CD4-positive, alpha-beta T cell treated with Interleukin-1 beta for 1 hour (primary cell): ENCODE data around the gene LAMB1.
"Not testable (repeated sequence)": the region's sequence is repeated elsewhere in the genome, so short reads cannot be mapped to it uniquely, and the experiment has no call there.

ENCODE experiments used
- DNase-seq, 2 donors: peaks; one replicate each; pipeline ENCODE4 v3.0.0-alpha.2; 2020 to 2022

LAMB1 gene

DNA sequence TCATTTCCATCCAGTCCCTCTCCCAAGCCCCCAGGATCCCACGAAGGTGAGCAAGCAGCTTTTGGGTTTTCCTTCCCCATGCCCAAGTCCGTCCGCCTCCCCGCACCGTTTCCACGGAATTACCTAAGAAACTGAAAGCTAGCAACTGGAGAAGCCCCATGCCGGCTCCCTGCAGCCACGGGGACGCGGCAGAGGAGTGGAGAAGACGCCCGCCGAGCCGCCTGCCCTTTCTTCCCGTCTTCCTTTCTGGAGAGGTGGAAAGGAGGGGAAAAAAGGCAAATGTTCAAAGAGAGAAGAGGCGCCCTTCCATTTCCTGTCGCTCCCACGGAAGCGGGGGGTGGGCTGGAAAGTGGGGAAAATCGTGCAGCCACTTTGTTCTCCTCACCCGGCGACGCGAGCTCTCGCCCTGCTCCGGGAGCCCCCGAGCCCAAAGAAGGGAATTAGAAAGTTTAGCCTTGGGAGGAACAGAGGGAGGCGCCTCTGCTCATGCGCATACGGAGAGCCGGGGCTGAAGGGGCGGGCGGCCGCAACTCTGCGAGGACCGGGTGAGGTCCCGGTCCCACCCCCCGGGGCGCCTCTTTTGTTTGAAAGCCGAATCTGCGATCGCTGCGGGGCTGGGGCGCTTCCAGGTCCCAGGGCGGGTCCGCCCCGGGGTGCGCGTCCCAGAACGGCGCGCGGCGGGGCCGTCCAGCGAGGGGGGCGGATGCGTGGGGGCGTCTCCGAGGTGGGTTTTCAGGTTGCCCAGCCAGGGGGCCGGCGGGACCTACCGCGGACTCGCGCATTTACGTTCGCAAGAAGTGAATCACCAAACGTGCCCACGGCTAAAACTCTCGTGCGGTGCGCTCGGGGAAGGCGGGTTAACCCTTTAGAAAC lies at the start of gene LAMB1:
TSS of gene LAMB1 (minus strand) at position 436 of the 873 bp plus-strand sequence. CDS start at position 160, 276 bp downstream.
- no peak for DNase-seq

DNA sequence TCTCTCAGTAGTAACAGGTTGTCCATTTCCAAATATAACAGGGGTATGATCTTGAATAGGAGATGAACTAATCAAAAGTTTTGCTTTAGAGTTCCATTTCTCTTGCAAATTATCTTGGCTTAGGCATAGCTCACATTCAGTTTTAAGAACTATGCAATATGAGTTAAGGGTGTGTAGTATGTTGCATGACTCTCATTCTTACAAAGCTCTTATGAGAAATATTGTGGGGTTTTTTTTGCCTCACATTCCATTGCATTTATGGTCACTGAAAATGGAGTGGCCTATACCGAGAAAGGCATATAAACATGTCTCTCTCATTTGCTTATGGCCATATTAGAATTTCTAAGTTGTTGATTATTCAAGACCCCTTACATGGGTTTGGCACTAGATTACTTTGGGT lies 48.5 kb upstream of the LAMB1 start:
- DNase-seq: no peak

DNA sequence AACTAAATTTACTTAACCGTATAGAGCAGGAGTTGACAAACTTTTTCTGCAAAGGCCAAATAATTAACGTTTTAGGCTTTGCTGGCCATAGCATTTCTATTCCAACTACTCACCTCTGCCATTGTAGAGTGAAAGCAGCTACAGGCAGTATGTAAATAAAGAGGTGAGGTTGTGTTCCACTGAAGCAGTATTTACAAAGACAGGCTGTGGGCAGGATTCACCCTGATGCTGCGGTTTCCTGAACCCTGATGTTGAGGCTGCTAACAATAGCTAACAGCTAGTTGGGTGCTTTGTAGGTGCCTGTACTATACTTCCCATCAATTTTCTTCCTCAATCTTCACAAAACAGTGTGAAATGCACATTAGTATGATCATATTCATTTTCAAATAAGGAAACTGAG lies 47.0 kb upstream of the LAMB1 start:
- no peak for DNase-seq

DNA sequence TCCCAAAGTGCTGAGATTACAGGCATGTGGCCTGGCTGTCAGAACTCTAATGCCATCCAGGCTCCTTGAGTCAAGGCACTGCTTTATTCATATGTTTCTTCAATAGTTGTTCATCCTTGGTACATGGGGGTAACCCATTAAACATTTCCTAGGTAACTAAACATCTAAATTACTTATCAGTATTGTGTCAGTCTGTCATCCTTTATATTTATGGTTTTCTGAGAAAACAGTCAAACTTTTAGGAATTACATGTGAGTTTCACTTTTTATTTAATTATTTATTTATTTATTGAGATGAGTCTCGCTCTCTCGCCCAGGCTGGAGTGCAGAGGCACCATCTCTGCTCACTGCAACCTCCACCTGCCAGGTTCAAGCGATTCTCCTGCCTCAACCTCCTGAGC lies 45.5 kb upstream of the LAMB1 start:
- no peak for DNase-seq

DNA sequence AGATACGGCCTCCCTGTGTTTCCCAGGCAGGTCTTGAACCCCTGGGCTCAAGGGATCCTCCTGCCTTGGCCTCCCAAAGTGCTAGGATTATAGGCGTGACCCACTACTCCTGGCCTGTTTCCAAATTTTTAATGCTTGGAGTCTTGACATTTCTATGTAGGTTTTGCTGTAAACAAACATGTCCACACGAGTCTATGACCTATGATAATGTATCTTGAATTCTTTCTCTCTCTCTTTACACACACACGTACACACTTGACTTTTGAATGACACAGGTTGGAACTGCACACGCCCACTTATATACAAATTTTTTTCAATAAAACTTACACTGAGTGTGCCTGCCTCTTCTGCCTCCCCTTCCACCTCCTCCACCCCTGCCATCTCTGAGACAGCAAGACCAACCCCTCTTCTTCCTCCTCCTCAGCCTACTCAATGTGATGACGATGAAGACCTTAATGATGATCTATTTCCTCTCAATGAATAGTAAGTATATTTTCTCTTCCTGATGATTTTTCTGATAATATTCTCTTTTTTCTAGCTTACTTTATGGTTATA lies 44.1 kb upstream of the LAMB1 start:
- DNase-seq: no peak

DNA sequence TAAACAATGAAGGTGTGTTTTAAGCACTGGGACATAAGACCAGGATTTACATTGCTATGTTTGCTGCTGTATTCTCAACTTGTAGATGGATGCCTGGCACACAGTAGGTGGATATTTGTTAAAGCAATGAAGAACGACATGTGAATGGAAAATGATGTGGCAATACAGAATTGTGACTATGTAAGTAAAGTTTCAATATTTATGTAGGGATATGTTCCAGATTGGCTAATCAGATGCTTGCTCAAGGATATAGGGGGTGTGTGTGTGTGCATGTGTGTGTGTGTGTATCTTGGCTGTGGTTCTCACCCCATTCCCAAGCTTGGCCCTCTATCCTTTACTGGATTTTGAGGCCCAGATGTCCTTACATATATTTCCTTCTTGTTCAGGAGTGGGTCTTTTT lies 42.7 kb upstream of the LAMB1 start:
- DNase-seq: no peak

DNA sequence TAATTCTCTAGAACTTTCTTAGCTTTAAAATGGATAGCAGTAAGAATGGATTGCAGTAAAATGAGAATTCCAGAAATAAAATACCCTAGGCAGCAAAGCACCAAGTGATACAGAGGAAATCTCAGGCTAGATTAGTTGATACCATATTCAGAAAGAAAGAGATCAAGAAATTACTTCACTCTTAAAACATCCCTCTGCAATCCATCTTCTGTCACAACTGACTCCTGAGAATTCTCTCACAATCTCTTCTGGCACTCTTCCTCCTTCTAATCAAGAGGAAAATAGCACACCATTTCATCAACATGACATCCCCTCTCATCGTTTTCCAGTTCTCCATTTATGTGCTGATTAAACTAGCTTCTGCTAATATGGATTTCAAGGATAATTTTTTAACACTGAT lies 42.2 kb upstream of the LAMB1 start:
- DNase-seq: no peak

DNA sequence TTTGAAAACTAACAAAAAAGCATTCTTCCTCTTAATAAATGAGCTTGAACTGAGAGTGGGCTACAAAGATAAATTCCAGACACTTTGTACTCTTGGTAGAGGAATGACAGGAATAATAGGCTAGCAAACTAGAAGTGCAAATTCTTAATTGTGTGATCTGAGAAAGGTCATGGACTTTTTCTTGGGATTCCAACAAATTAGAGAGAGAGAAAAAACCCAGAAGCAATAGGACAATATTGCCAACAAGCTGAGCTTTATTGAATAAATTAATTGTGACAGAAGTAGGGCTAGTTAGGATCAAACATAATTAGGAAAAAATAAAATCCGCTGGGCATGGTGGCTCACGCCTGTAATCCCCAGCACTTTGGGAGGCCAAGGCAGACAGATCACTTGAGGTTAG lies 41.4 kb upstream of the LAMB1 start:
- no peak for DNase-seq

DNA sequence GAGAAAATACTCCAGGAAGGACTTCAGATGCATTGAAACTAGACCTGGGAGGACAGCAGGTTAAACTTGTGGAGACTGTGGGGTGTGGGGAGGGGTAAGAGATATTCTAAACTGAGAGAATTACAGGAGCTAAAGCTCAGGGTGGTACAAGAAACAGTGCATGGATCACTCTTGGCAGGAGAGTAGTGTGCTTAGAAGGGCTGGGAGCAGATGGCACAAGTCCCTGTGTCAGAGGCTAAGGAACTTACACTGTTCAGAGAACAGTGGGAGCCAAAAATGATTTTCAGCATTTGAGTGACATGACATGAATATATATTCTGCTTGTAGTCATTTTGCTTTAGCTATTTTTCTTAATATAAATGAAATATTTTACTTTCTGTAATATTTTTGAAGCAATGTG lies 36.0 kb upstream of the LAMB1 start:
- no peak for DNase-seq

DNA sequence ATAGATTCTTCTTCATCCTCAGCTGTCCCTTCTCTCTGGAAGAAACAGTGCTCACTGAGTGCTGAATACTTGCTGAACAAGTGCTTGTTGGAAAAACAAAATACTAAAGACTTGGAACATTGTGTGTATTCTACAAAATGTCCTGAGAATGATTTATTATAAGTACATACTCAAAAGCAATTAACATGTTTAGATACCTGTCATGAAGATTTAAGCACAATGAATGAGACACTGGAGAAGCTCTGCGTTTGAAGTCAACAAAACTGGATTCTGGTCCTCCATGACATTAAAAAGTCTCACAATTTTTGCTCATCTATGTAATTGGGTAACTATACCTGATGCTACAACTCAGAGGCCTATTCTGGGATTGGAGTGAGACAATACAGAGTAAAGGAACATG lies 34.8 kb upstream of the LAMB1 start:
- DNase-seq: no peak

DNA sequence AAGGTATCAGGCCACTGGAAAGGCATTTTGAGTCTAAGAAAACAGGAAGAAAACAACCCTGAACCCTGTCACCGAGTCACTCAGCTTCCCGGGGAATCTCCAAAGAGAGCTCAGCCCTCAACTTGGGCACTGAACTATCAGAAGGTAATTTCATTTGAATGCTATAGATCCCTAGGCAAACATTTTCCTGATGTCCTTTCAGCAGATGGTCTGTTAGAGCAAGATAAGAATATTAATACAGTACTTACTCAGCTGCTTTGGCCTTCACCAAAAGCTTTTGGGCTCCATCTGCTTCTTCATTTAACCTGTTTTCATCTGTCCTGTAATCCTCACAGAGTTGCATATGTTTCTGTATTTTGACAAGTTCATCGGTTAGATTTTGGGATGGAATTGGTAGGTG lies 34.2 kb upstream of the LAMB1 start:
- no peak for DNase-seq

DNA sequence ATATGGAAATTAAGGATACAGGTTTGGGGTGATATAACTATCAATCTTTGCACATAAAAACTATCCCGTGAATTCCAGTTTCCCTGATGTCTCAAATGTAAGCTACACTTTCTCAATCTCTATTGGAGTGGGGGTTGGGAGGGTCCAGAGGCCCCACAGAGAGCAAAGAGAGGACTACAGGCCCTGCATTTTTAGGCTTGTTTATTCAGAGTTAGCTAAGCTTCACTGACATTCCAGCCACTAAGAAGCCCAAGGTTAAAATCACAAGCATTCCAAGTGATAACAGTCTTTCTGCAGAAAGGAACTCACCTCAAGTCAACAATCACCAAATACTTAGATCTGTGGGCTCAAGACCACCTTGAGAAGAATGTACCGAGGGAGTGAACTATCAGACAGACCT lies 31.6 kb upstream of the LAMB1 start:
- DNase-seq: no peak

DNA sequence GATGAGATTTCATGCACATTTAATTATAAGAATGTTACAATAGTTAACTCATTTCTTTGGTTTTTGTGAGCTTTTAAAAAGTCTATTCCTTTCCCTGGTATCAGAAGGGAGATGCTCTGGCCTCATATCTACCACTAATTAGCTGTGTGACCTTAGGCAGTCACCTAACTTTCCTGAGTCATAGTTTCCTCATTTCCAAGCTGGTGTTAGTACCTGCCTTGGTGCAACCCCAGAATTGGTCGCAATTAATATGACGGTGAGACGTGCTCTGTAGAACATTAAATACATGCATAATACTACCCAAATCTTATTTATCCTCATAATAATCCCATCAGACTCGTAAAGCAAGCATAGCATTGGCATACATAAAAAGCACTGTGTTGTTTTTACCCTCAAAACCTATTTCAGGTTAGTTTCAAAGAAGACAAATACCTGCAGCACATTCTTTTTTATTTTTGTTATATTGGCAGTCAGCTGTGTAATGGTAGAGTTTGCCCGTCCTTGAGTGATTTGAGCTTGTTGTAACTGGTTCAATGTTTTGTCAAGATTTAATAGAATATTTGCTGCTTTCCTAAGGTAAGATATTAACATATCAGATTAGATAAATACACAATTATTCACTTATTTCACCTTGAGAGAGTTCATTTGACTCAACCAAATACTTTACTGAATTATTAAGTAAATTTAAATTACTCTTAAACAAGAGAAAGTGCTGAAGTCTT lies 31.0 kb upstream of the LAMB1 start:
- DNase-seq: no peak

DNA sequence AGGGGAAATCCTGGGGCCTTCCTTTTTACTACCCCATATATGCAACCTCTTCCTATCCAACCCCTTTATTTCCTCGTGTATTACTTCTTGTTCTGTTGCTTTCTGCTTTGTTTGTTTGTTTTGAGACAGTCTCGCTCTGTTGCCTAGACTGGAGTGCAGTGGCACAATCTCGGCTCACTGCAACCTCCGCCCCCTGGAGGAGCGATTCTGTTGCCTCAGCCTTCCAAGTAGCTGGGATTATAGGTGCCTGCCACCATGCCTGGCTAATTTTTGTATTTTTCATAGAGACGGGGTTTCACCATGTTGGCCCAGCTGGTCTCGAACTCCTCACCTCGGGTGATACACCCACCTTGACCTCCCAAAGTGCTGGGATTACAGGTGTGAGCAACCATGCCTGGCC lies 30.3 kb upstream of the LAMB1 start:
- not testable (repeated sequence) for DNase-seq

DNA sequence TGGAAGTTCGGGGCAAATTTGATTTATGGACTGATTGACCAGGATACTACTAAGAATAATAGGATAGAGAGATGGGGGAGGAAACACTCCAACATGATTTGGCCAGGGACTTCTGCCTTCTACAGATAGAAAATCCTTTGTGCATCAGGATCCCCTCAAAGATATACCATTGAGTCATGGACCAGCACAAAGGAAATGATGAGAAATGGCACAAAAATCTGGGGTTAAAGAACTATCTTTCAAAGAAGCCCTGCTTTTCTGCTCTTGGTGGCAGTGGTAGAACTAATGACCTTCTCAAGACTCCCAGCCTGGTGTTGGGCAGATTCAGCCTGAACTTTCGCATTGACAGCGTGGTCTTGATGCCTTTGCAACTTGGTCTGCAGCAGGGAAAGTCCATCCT lies 27.6 kb upstream of the LAMB1 start:
- DNase-seq: no peak

DNA sequence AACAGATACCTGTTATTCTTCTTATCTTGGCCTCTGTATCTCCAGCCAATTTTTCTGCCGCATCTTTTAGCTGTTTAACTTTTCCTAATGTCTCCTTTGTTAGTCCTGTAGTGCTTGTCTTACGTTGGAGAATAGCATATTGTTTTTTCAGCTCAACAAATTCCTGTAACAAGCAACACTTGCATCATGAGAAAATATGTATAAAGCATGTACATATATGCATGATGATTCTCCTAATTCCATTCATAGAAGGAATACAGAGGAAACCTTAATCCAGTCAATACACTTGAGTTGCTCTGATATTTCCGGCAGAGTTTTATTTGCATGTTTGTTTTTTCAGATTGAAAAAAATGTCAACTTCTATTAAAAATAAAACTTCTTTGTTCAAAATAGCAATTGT lies 26.1 kb upstream of the LAMB1 start:
- no peak for DNase-seq

DNA sequence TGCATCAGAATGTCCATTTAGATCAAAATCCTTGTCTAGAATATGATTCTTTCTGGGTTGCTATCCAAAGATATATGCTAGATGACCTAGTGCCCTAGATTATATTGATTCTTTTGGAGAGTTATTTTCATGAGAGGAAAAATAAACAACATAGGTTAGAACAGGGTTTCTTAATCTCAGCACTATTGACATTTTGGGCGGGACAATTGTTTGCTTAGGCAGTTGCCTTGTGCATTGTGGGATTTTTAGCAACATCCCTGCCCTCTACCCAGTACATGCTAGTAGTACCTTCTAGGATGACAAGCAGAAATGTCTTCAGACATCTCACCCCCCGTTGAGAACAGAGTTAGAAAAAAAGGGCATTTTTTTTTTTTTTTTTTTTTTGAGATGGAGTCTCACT lies 25.1 kb upstream of the LAMB1 start:
- DNase-seq: no peak

DNA sequence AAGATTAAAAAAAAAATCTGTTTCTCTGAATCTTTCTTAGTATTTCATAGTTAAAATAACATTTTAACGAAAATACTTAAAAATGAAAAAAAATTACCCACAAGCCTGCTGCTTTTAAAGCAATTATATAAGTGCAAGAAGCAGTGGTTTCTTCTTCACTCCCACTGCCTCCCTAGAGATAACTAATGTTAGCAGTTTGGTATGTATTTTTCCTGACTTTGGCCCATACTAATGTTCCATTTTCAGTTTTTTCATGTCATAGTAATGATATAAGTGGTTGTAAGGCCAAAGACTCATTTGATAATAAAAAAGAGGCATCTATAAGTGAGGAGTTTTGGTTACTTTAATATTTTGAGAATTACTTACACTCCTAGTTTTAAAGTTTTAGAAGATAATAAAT lies 24.3 kb upstream of the LAMB1 start:
- no peak for DNase-seq

DNA sequence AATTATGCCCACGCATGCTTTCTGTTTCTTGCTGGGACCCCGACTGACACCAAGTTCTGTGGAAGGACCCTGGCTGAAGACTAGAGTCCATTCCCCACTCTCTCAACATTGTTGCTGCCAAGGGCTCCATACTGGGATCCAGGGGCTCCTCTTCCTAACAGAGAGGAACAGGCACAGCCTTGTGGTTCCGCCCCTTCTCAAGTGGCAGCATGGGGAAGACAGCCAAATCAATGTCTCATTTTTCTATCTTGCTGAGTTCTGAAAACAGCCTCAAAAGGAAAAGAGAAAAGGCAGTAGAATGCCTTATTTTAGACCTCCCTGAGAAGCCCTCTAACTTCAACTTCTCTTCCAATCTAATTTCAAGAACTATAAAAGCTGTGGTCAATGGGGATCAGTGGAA lies 23.7 kb upstream of the LAMB1 start:
- no peak for DNase-seq

DNA sequence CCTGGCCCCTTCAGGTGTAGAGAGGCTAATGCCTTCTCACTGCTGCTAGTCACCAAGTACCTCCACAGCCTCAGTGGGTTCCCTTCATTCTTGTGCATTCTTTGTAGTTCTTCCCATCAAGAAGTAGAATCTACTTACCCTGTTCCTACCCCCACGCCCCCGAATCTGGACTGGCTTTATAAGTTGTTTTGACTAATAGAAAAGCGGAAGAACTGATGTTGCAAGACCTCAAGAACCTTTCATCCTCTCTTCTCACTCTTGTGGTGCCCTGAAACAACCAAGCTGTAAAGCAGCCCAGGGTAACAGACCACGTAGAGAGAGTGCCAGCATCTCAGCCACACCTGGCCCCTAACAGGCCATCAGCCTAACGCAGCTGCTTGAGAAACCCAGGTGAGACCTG lies 23.2 kb upstream of the LAMB1 start:
- no peak for DNase-seq

DNA sequence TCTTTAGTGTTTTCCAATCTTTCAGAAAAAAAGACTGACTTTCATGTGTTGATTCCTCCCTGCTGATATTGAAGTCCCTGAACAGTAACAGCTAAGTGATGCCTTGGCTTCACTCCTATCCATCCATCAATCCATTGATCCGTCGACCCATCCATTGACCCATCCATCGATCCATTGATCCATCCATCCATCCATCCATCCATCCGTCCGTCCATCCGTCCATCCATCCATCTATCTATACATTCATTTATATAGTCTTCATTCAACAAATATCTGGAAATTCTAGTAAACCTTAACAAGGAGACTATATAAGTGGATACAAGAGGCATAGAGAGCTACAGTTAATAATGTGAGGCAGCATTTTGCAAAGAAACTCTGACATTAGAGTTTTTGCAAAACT lies 21.6 kb upstream of the LAMB1 start:
- no peak for DNase-seq

DNA sequence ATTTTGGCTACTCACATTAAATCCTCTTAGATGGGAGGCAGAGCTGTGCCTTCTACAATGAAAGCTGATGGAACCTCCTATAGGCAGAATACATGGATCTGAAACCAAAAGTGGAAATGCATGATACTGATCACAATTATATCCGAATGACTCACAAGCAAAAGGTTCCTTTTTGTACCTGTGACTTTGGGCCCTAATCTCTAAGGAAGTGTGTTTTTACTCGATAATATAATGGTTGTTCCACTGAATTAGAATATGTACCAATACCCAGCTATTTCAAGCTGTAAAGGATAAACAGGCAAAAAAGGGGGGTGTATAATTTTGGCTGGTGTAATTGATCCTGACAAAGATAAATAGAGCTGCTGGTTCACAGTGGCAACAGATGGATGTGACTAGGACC lies 17.6 kb upstream of the LAMB1 start:
- DNase-seq: no peak

DNA sequence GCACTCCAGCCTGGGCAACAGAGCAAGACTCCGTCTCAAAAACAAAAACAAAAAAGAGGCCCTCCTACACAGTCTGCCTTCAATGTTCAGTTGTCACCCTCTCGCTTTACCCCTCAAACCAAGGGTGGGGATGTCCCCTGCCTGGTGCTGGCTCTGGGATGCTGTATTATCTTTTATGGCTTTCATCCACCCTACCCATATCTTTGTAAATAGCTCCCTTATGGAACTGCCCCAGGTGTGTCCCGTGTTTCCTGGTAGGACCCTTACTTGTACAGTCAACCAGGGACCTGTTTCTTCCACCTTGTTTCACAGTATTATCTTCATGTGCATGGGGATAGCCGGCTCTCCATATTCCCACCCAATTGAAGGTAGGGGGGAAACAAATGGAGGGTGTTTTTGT lies 15.7 kb upstream of the LAMB1 start:
- no peak for DNase-seq

DNA sequence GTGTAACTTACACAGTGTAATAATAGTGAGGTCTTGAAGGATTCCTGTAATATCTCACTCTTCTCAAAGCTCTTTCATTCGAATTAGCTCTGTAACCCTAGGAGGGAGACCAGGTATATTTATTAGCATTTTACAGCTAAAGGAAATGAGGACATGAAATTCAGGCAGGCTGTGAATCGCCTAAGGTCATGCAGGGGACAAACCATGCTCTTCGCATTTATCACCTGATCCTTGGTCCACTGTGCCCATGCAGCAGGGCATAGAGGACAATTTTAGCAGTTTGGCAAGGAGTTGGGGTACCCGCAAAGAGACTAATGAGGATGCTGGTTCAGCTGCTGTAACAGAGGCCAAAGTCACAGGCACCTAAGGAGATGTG lies 14.8 kb upstream of the LAMB1 start:
- no peak for DNase-seq
